Stimulated activated CD8-positive, alpha-beta memory T cell treated with anti-CD3 and anti-CD28 coated beads, Interleukin-12 subunit alpha, Interleukin-12 subunit beta, amount 100 ng/mL, for 24 hours (primary cell): ENCODE data around the gene SLC31A1.

Source experiments
- DNase-seq: peaks from one replicate; pipeline ENCODE4 v3.0.0-alpha.2; 2020; ENCODE audit errors: extremely low read depth

The SLC31A1 gene

DNA sequence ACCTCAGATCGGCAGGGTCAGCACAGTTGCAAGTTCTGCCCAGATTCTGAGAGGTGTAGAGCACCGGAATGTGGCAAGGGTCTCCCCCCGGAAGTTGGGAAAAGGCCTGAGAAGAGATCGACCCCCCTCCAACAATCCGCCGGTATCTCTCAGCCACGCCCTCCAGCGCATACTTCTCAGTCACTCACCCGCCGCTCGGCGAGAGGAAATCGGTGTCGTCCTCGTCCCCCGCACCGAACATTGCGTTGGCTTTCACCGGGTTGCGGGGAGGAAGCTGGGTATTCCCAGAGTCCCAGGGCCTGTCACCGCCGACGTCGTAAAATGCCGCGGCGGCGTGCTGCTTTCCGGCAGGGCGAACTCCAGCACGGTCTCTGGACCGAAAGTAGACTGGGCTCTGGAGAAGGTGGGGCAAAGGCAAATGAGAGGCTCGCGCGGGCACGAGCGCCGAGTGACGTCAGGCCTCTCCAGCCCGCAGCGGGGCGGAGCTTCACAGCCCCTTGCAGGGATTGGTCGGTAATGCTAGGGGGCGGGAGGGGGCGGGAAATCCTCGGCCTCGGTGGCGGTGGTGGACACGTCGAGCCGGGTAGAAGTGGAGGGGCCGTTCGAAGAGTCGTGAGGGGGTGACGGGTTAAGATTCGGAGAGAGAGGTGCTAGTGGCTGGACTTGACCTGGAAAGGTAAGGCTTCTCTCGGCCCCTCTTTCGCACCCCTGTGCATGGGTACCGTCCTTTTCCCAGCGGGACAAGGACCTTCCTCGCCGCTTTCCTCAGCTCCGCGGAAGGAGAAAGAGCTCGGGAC, at the start of gene SLC31A1, which contains the start of gene FKBP15:
SLC31A1 (plus strand) TSS at position 542 of the 797 bp plus-strand sequence. CDS start 34,605 bp downstream, outside the sequence.
FKBP15 (minus strand) TSS at position 275 of the 797 bp plus-strand sequence; CDS start at position 241, 34 bp downstream.
- DNase-seq = peak; percentile 86

DNA sequence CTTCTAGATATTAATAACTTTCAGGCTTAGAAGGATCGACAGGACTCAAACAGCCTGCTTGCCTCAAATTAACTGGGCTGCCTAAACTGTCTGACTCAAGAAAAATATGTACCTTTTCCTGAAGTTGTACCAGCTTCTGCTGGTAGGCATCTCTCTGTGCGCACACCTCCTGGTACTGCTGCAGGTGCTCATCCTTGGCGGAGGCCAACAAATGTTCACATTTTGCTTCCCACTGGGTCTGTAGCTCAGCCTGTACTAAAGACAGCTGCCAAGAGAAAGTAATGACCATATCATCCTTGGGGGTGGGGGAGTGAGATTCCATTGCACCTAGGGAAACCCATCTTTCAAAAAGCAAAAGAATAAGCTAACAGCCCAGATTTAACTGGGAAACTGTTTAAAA, 48.0 kb upstream of the SLC31A1 start:
- DNase-seq = no peak

DNA sequence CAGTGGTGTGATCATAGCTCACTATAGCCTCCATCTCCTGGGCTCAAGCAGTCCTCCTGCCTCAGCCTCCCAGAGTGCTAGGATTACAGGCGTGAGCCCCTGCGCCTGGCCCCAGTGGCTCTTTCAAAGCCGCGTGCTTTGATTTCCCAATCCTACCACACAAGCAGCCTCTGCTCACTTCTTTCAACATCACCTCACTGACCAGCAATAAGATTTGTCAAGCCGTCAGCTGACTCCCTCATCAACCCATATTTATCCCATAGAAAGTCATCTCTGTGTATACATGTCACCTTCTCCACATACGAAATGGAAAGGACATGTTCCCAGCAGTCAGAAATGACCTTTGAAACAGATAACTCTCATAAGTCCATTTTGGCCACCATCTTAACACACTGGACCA, 44.5 kb upstream of the SLC31A1 start:
- no peak for DNase-seq

DNA sequence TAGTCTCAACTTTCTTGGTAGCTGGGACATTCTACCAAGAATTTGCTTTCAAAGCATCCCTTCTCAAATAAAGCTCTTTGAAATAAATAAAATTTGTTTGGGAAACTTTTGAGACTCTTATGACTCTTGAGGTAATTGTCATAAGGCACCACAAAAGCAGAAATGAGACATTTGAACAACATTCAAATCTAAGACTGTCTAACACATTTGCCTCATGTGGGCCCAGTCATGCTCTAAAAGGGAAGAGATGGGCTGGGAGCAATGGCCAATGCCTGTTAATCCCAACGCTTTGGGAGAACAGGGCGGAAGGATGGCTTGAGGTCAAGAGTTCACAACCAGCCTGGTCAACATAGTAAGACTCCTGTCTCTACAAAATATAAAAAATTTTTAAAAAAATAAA, 44.1 kb upstream of the SLC31A1 start:
- no peak for DNase-seq

DNA sequence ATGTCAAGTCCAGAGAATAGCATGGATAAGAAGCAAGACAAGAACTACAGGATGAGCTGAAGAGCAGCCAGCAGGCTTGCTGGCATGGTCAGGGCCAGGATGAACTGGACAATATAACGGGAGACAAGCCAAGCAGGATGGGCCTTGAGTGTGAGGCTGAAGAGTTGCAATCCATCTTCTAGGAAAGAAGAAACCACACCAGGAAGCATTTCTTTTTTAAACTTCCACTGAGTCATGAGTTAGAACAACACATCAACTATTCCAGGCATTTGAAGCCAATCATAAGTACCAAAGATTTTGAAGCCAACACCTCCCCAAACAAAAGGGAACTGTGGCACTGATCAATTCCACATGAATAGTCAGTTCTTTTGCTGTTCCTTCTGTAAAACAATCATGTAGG, 43.3 kb upstream of the SLC31A1 start:
- DNase-seq = no peak

DNA sequence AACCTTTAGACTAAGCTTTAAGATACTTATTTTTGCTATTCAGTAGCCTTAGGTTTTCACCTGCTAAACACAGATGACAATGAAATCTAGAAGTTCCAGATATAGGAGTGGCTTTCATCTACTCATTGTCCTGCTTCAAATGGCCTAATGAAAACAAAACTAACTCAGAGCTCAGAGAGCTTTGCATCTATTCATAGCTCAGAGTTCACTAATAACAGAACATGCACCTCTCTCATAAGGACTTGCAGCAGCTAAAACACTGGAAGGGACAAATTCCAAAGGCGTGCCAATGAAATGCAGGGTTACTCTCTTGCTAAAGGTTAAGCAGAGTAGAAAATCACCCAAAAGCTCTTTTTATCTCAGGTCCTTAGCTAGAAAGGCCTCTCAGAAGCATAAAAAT, 41.5 kb upstream of the SLC31A1 start:
- DNase-seq = no peak

DNA sequence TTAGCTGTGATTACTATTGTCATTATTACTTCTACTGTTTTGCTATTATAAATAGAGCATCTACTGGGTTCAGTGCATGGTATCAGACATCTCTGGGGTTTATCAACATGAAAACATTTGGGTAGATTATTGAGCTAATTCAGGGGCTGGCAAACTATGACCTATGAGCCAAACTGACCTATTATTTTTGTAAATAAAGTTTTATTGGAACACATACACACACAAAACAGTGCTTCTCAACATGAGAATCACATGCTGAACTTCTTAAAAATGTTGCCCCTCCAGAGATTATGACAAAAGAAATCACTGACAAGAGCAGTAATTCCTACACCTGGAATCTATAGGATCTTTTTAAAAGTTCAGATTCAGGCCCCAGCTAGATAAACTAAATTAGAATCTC, 40.2 kb upstream of the SLC31A1 start:
- DNase-seq = no peak

DNA sequence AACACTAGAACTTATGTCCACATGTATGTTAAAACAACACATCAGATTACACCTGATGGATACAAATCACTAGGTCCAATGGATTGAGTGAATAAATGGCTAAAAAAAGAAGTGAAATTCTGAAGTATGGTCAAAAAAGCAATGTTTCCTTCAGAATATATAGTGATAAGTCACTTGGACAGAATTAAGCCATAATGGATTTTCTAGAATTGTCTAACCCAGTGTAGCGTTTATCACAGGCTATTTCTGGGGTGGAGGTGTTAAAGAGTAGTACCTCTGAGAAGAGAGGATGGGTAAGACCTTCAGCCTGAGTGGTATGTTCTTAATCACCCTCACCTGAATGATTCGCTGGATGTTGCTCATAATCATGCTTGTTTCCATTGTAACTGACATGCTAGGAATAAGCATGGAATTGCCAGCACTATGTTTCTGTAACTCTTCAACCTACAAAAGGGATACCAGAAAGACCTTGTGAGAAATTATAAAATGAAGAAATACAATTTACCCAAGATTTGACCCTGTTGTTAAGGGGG, 37.3 kb upstream of the SLC31A1 start:
- no peak for DNase-seq

DNA sequence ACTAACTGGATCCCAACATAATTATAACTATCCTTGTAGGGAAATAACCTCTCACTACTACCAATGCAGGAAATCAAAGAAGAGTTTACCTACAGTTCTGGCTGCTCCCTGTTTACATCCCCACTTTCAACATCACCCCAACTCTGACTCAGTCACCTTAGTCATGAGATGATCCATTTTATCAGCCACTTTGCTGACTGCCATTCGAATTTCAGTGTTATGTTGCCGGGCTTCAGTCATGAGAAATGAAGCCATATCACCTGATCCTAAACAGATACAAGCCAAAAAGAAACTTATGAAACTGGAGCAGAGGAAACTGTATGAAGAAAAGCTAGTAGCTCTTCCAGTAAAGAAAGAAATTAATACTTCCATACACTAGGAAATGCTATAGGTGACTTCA, 36.8 kb upstream of the SLC31A1 start:
- DNase-seq = no peak

DNA sequence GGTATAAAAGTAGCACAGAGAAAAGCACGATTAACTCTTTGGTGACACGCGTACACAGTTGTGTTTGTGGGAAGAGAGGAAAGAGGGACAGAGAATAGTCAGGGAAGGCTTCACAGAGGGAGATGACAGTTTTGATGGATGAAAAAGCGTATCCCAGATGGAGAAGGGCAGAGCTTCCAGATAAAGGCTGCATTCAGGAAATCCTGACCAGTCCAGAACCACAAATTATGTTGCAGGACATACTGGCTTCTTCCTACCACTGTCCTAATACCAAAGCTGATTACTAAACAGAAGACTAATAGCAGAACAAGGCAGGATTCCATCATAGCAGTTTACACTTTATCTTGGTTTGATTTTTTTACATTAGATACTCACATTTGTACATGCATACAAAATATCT, 36.1 kb upstream of the SLC31A1 start:
- no peak for DNase-seq

DNA sequence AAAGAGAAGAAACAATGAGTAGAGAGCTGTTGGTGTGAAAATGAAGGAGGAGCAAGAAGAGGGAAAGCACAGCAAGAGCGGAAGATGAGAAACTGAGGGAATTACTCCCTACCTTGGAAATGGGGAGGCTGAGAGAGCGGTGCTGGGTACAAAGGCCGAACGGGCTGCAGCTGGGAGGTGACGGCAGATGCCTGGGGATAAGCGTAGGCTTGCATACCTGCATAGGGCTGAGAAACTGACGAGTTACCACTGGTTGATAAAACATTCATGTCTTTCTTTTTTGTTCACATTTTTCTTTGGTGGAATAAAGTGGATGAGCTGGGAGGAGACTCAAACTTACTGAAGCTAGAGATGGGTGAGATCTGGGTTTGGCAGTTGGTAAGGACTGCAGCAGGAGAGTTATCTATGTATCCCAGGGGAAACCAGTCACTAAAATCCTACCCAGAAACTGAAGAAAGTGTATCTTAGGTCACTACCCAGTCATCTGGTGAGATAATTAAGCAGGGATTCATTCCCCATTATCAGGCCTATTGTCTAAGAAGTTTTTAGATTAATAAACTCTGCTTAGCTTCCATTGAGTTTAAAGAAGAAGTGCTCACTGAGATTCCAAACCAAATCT, 35.1 kb upstream of the SLC31A1 start:
- DNase-seq = no peak

DNA sequence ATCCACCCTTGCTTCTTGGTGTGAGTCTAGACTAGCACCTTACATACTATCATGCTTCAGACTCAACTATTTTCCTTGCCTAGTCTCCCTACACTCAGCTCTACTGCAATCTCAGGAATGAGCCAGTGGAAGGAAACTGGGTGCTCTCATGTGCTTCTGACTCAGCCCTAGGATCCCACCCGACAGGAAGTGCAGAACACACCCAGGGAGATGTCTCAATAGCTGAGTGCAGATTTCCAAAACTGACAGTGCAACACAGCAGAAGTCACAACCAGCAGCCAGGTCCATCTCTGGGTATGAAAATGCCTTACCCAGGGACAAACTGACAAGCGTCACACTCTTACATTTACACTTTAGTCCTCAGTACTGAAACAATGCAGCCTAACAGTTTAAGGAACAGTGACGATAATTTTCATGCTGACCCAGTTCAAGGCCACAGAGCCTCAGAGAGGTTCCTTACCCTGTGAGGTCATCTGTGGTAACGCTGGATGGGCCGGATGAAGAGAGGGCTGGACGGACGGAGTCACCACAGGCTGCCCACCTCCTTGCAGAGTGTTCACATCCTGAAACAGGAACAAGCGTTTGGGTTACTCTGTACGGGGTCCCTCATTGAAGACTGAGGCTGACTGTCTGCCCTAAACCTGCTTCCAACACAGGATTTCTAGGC, 33.3 kb upstream of the SLC31A1 start:
- DNase-seq = no peak

DNA sequence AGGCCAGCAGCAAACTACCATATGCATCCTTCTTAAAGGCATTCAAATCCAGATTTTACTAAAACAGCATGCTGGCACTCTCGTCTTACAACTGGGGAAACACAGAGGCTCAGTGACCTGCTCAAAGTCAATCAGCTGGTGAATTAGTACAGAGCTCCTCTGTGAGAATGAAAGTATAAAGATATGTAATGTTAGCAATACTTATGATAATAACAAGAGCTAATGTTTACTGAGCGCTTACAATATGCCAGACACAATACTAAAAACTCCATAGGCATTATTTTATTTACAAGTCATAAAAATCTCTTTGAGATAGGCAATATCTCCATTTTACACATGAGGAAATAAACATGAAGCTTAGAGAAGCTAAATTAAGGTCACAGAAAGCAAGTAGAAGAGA, 28.9 kb upstream of the SLC31A1 start:
- DNase-seq = no peak

DNA sequence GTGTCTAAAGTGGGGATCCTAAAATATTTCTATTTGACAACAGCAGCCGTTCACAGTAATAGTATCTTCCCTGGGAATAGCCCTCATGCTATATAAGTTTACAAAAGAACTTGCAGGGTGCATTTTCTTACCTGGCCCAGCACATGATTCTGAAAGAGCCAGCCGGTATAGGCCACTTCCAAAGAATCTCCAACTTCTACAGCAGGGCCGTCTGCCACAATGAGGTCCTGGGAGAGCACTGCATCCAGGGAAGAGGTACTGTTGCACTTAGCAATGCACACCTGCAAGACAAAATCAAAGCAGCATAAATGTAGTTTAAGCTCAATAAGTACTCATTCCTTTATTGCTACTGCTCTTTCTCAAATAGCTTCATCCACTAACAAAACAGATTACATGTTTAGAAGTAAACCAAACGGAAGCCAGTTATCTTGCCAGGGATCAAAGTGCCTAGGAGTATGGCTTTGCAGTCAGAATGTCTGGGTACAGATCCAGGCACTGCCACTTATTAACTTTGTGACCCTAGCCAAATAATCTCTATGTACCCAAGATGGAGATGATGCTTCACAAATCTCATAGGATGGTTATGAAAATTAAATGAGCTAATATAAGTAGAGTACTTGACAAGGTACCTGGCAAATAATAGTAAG, 21.5 kb upstream of the SLC31A1 start:
- no peak for DNase-seq

DNA sequence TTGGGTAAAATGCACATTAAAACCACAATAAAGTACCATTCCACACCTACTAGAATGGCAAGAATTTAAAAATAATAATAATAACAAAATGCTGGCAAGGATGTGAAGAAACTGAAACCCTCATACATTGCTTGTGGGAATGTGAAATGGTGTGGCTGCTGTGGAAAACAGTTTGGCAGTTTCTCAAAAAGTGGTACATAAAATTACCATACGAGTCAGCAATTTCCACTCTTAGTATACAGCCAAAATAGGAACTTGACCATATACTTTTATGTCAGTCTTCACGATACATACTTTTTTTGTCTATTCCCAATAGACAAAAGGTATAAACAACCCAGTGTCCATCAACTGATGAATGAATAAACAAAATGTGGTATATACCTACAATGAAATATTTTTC, 15.9 kb upstream of the SLC31A1 start:
- no peak for DNase-seq

DNA sequence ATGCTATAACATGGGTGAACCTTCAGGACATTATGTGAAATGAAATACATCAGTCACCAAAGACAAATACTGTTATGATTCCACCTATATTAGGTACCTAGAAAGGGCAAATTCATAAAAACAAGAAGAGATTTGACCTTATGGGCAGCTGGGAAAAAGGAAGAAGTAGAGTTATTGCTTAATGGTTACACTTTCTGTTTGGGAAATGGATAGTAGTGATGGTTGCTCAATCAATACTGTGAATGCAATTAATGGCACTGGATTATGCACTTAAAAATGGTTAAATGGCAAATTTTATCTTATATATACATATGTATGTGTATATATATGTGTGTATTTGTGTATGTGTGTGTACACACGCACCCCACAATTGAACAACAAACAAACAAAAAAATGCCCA, 15.5 kb upstream of the SLC31A1 start:
- no peak for DNase-seq

DNA sequence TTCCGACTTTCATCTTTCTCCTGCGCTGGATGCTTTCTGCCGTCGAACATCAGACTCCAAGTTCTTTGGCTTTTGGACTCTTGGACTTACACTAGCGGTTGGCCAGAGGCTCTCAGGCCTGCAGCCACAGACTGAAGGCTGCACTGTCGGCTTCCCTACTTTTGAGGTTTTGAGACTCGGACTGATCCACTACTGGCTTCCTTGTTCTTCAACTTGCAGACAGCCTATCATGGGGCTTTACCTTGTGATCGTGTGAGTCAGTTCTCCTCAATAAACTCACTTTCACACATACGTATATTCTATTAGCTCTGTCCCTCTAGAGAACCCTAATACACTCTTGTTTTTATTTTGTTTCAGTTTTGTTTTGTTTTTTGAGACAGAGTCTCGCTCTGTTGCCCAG, 10.5 kb upstream of the SLC31A1 start:
- no peak for DNase-seq

DNA sequence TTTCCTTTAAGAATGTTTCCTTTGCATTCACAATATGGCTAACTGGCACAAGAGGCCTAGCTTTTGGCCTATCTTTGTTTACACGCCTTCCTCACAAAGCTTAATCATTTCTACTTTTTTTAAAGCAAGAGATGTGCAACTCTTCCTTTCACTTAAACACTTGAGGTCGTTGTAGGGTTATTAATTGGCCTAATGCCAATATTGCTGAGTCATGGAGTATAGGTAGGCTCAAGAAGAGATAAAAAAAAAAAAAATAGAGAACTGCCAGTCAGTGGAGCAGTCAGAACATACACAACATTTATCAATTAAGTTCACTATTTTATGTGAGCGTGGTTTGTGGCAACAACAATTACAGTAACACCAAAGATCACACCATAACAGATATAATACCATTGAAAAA, 6.2 kb upstream of the SLC31A1 start:
- no peak for DNase-seq

DNA sequence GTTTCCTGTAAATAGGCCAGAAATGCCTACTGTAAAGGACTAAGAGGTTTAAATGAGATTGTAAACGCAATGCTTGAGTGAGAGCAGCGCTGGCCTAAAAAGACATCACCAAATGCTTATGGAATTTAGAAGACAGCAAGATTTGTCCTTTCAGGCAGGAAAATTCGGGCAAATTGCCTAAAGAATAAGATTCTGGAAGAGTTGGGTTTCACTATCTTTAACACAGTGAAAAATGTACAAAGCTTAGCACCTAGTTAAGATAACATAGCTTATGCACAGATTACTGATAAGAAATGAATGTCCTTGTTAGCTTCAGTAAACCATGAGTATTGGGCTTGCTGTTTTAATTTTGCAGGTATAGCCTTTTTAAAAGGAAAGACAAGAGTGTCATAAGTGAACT, 4.9 kb upstream of the SLC31A1 start:
- no peak for DNase-seq

DNA sequence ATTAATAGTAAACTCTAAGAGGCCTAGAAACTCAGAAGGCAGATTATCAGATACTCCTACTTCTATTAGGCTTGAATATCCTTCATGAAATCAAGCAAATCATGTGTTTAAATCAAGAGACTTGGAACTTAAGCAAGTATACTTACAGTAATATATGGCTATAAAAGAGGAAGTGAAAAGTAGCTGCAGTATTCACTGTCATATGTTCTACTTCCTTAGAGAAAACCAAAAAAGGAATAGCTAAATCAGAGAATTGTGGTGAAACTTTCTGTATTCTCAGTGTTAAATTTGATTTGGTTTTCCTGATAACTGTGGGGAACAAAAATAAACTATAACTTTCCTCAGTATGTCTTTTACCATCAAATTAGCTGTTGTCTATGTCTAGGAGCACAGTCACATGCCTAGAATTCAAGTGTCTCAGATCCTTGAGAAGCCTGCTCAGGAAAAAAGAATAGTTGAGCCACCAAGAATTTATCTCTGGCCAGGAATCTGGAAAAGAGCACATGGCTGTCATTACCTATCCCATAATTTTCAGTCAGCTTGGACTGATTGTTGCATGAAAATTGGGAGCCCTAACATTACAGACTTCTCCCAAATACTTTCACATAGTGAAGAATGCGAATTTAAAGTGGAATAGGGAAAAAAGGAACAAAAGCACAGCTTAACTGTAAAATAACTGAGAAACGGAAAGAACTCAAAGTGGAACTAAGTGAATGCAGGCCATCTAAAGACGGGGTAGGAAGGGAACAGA, 2.0 kb upstream of the SLC31A1 start:
- no peak for DNase-seq

DNA sequence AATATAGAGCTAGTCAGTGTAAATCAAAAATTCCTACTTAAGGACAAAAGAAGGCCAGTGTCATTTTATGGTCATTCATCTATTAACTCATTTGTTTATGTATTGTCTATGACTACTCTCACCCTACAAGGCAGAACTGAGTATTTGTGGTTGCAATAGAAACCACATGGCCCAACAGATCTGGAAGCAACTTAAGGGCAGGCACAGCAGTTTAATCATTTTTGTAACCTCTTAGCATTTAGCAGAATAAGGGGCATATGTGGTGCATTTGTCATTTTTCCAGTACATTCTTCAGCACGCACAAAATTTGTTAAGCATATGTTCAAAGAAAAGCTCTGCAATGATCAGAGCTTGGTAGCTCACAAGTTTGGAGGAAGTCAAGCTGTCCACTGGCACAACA, 1.4 kb upstream of the SLC31A1 start:
- DNase-seq = no peak
